ENCODE measurements around the gene LMOD1. TPM values are rescaled to one million over a fixed set of nuclear protein-coding genes. Genes with fewer than 3 reads are reported as not detected.
A peak's percentile ranks its signal among the peaks of the same experiment; 100 is the strongest.
"Not testable (repeated sequence)": the region's sequence is repeated elsewhere in the genome, so short reads cannot be mapped to it uniquely, and the experiment has no call there.

The LMOD1 gene
- polyA plus RNA-seq, 3 donors from 2014 or later, result not detected

DNA sequence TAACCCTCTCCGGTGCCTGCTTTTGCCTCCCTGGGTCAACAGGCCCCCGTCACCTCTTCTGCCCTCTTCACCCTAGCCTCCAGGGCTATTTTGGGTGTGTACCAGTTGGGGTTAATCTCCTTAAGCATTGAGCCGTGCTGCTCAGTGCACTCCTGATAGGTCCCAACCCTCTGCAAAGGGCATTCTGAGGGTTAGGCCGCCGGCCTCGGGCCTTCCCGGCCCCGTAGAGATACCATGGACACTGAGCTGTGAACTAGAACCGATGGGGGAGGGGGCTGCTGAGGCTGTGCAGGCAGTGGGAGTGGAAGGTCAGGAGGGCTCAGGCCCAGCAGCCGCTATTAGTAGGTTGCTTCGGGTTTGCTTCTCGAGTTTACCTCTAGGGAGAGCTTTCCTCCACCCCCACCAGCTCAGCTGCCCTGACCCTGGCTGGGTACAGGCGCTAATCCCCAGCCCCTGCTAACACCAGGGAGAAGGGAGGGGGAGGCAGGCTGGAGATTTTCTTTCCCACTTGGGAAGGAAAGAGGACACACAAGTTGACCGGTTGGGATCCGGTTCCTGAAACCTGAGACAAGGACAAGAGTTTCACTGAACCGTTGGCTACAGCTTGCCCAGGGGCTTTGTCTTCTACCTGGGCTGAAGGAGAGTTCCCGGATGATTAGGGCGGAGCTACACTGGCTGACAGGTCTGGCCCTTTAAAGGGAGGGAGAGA lies 4.8 kb downstream of the LMOD1 start:
- Mint-ChIP-seq H3K27ac (no peak overlapping the region), H3K9me3 (no peaks in the 10 kb centered on the region), H3K27me3 (ENCODE audit: low read depth in 3 of 3) (peaks cover 12 to 15% (median 15%) of the 10 kb centered on the region in 3 donors), H3K36me3 (no peaks in the 10 kb centered on the region), H3K4me1 (peaks cover 6% of the 10 kb centered on the region in 2 donors), H3K4me3 (no peak overlapping the region)
- no peak for DNase-seq

DNA sequence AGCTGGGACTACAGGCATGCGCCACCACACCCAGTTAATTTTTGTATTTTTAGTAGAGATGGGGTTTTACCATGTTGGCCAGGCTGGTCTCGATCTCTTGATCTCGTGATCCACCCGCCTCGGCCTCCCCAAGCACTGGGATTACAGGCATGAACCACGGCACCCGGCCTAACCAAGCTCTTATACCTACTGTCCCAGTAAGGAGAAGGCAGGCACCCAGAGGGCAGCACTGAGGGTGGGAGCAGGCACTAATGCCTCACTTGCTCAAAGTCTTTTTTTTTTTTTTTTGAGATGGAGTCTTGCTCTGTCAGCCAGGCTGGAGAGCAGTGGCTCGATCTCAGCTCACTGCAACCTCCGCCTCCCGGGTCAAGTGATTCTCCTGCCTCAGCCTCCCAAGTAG lies 6.0 kb downstream of the LMOD1 start:
- not testable (repeated sequence) for H3K9me3 Mint-ChIP-seq; H3K4me3 Mint-ChIP-seq; H3K27ac Mint-ChIP-seq; H3K27me3 Mint-ChIP-seq (ENCODE audit: low read depth in 3 of 3); DNase-seq; H3K36me3 Mint-ChIP-seq; H3K4me1 Mint-ChIP-seq

DNA sequence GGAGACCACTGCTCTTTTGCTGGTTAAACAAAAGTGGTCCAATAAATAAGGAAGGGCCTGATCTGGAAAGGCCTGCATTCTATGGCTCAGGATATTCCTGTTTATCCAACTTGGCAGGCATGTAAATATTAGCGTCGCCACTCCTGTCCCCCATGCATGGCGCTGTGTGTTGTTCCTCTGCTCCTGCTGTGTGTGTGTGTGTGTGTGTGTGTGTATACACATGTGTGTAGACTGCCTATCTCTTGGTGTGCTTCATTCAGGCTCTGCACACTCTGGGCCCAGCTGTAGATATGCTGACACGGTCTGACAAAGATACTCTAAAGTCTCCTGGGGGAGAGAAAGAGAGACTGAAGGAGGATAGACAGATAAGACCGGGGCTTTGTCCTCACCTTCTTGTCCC lies 6.8 kb downstream of the LMOD1 start:
- Mint-ChIP-seq H3K4me3 (no peak overlapping the region), H3K9me3 (no peaks in the 10 kb centered on the region), H3K36me3 (no peaks in the 10 kb centered on the region), H3K4me1 (no peaks in the 10 kb centered on the region), H3K27ac (no peak overlapping the region), H3K27me3 (ENCODE audit: low read depth in 3 of 3) (peaks cover 0 to 6% (median 1%) of the 10 kb centered on the region in 3 donors)
- no peak for DNase-seq

DNA sequence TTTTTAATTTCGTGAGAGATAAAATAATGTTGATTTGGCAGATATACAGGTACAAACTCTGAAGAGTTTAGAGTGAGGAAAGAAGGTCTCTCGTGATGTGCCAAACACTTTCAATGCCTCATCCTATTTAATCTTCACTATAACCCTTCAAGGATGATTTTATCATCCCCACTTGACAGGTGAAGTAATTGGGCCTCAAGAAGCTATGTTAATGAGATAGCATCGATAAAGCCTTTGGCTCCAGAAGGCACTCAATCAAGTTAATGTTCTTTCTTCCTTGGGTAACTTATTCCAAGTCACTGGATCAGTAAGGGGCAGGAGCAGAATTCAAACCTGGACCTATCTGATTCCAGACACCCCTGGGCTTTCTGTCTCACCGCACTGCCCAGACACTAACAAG lies 7.2 kb downstream of the LMOD1 start:
- Mint-ChIP-seq H3K27ac (no peak overlapping the region), H3K36me3 (no peaks in the 10 kb centered on the region), H3K27me3 (ENCODE audit: low read depth in 3 of 3) (peaks cover 1 to 6% (median 2%) of the 10 kb centered on the region in 3 donors), H3K4me3 (no peak overlapping the region), H3K9me3 (no peaks in the 10 kb centered on the region), H3K4me1 (no peaks in the 10 kb centered on the region)
- DNase-seq, result no peak

DNA sequence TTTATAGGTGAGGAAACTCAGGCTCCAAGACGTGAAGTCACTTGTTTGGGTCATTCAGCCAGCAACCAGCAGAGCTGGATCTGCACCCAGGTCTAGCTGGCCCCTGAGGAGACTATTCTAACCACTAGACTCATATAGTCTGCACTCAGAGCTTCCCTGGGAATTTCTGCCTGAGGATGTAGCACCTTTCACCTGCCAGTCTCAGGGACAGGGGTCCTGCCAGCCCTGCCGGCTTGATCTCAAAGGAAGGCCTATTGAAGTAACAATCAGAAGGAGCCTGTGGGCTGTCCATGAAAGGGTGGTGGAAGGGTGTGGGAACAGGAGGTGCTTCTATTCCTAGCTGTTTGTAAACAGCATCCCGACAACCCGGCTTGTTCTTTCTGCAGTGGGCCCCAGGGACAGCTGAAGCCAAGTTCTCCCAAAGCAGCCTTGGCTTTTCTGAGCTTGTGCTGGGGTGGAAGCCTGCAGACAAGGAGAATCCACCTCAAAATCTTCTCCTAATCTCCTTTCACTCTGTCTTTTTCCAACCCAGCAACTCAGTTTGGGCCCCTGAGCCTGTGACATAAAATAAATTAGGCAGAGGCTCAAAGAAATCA lies 7.8 kb downstream of the LMOD1 start:
- Mint-ChIP-seq H3K4me1 (no peaks in the 10 kb centered on the region), H3K27ac (no peak overlapping the region), H3K4me3 (no peak overlapping the region), H3K27me3 (ENCODE audit: low read depth in 3 of 3) (peaks cover 1 to 4% (median 2%) of the 10 kb centered on the region in 3 donors), H3K36me3 (no peaks in the 10 kb centered on the region), H3K9me3 (no peaks in the 10 kb centered on the region)
- DNase-seq, result no peak

DNA sequence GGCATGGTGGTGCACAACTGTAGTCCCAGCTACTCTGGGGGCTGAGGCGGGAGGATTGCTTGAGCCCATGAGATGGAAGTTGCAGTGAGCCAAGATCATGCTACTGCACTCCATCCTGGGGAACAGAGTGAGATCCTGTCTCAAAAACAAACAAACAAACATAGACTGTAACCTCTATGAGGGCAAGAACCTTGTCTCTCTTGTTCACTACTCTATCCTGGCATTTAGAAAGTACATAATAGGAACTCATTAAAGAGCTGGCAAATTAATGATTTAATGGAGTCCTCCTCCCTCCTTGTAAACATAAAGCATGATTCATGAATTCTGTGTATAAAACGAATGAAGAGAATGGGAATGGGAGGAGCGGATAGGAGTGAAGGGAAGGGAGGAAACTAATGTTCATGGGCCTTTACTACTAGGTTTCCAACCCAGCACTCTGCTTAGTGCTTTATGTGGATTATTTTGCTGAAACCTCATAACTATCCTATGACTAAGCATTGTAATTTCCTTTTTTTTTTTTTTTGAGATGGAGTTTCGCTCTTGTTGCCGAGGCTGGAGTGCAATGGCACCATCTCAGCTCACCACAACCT lies 8.6 kb downstream of the LMOD1 start:
- Mint-ChIP-seq H3K9me3 (no peaks in the 10 kb centered on the region), H3K36me3 (no peaks in the 10 kb centered on the region), H3K27ac (no peak overlapping the region), H3K4me1 (no peaks in the 10 kb centered on the region), H3K4me3 (no peak overlapping the region), H3K27me3 (ENCODE audit: low read depth in 3 of 3) (peaks cover 1 to 4% (median 2%) of the 10 kb centered on the region in 3 donors)
- no peak for DNase-seq

DNA sequence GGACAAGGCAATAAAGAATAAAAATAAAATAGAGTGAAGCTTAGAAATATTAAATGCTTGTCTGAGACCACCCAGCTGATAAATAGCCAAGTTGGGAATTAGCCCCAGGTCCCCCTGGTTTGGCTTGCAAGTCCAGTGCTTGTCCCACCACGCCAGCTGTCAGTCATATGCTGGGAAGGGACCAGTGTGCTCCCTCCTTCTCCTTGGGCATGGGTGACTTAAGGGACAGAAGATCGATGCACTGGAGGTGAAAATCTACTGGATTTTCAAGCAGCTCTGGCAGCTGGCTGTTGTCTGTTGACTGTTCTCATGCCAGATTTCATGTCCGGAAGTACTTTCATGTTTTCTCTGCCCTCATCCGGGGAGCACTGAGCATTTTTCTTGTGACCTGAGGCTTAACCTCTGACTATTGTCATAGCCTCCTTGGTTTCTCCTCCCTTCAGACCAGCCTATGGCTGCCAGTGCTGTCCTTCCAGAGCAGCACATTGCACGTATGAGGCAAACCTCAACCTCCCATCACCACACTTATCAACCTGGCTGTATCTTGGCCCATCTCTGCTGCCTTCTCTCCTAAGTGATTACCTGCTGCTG lies 12.4 kb downstream of the LMOD1 start:
- DNase-seq, result no peak
- no peak overlapping the region for H3K27ac Mint-ChIP-seq
- peaks cover 0 to 2% (median 2%) of the 10 kb centered on the region in 3 donors for H3K27me3 Mint-ChIP-seq (ENCODE audit: low read depth in 3 of 3)
- no peaks in the 10 kb centered on the region for H3K4me1 Mint-ChIP-seq
- H3K9me3 Mint-ChIP-seq, result no peaks in the 10 kb centered on the region
- H3K36me3 Mint-ChIP-seq, result no peaks in the 10 kb centered on the region
- no peak overlapping the region for H3K4me3 Mint-ChIP-seq

DNA sequence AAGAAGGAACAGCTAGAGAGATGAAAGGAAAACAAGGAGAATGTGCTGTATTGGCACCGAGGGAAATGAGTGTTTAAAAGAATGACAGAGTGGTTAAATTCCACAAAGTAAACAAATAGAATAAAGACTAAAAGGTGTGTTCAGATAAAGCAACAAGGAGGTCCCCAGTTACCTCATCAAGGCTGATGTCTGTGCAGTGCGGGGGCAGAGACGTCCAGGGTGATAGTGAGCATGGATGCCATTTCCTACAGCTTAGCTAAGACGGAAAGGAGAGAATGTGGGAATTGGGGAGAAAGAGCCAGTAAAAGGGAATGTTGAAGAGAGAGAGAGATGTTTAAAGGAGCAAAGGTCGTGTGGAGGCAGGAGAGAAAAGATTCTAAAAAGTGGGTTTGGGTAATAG lies 15.5 kb downstream of the LMOD1 start:
- H3K27me3 Mint-ChIP-seq (ENCODE audit: low read depth in 3 of 3), result peaks cover 2 to 3% (median 2%) of the 10 kb centered on the region in 3 donors

DNA sequence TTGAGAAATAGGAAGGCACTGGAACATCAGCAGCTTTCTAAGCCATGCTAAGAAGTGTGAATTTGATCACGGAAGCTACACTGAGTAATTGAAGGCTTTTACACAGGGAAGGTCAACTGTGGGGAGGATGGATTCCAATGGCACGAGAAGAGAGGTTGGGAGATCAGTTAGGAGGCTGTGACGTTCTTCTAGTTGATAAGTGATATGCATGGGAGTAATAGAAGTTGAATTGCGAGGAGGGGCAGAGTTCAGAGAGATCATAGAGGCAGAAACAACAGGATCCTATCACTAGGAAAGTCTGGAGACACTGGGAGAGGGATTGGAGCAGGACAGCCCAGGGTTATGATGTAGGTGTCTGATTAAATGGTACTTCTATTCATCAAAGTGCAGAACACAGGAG lies 16.2 kb downstream of the LMOD1 start:
- Mint-ChIP-seq H3K4me3 (no peak overlapping the region), H3K27me3 (ENCODE audit: low read depth in 3 of 3) (peaks cover 2 to 3% (median 2%) of the 10 kb centered on the region in 3 donors), H3K36me3 (no peaks in the 10 kb centered on the region), H3K27ac (no peak overlapping the region), H3K4me1 (no peaks in the 10 kb centered on the region), H3K9me3 (no peaks in the 10 kb centered on the region)
- DNase-seq, result no peak

More for the DNA sequence above, 15.5 kb downstream of the LMOD1 start:
- Mint-ChIP-seq H3K36me3 (no peaks in the 10 kb centered on the region), H3K4me3 (no peak overlapping the region), H3K27ac (no peak overlapping the region), H3K4me1 (no peaks in the 10 kb centered on the region), H3K9me3 (no peaks in the 10 kb centered on the region)
- DNase-seq, result no peak

DNA sequence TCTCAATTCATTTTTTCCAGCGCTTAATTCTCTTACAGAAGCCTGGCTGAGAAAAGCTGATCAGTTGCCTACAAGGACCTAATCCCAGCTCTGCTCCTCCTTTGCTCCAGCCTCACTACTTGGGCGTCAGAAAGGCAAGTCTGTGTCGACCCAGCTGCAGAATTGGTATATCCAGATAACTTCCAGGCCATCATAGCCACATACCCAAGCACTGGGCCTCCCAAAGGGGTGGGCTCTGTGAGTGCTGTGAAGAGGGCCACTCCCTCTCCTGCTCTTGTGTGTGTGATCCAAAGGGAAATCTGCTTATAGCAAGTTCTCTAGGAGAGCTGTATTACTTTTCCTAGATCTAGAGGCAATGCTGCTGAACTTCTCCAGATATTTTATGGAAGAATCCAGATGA lies 18.1 kb downstream of the LMOD1 start:
- Mint-ChIP-seq H3K4me3 (no peak overlapping the region), H3K27me3 (ENCODE audit: low read depth in 3 of 3) (peaks cover 2 to 5% (median 3%) of the 10 kb centered on the region in 3 donors), H3K4me1 (no peaks in the 10 kb centered on the region)

DNA sequence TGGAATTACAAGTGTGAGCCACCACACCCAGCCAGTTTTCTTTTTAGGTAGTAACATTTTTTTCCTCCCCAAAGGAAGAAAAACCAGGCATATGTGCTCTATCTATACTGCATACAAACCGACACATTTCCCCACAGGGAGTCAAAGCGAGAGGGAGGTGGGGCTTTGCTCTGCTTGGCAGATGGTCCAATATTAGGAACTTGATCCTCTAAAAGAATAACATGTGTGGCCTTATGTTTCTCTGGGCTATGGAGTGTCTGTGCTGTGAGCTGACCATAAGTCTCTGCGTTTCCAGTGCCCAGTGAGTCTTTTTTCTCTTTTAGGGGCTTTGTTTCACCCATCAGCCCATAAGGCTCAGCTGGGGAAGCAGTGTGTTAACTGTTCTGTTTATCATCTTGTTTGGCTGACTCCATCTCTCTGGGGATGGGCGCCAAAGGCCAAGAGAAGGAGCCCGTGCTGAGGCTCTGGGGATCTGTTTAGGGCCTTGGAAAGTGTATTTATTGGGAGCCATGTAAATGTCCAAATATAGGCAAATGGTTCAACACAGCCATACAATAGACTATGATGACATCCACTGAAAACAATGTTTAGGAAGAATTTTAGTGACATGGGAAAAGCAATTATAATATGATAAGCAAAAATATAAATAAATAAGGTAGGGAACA lies 20.2 kb downstream of the LMOD1 start:
- no peaks in the 10 kb centered on the region for H3K36me3 Mint-ChIP-seq
- no peak overlapping the region for H3K4me3 Mint-ChIP-seq
- H3K27me3 Mint-ChIP-seq (ENCODE audit: low read depth in 3 of 3), result peaks cover 5% of the 10 kb centered on the region in 3 donors
- no peak for DNase-seq
- no peaks in the 10 kb centered on the region for H3K9me3 Mint-ChIP-seq
- no peak overlapping the region for H3K27ac Mint-ChIP-seq
- no peaks in the 10 kb centered on the region for H3K4me1 Mint-ChIP-seq

More for the DNA sequence above, 18.1 kb downstream of the LMOD1 start:
- H3K9me3 Mint-ChIP-seq, result no peaks in the 10 kb centered on the region
- no peaks in the 10 kb centered on the region for H3K36me3 Mint-ChIP-seq
- no peak overlapping the region for H3K27ac Mint-ChIP-seq
- no peak for DNase-seq

DNA sequence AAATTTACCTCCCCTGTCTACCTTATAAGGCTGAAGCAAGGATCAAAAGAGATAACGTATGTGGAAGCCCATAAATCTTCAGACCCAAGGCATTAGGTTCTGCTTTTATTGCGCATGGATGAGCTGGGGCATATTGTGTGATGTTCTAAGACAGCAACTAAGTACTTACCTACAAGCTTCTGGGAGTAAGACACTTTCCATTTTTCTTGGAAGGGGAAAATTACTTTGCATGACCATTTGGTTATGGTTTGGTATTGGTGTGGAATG lies 21.1 kb downstream of the LMOD1 start:
- Mint-ChIP-seq H3K9me3 (no peaks in the 10 kb centered on the region), H3K4me3 (no peak overlapping the region), H3K36me3 (no peaks in the 10 kb centered on the region), H3K27ac (no peak overlapping the region), H3K4me1 (no peaks in the 10 kb centered on the region), H3K27me3 (ENCODE audit: low read depth in 3 of 3) (peaks cover 5 to 8% (median 7%) of the 10 kb centered on the region in 3 donors)
- DNase-seq, result no peak

DNA sequence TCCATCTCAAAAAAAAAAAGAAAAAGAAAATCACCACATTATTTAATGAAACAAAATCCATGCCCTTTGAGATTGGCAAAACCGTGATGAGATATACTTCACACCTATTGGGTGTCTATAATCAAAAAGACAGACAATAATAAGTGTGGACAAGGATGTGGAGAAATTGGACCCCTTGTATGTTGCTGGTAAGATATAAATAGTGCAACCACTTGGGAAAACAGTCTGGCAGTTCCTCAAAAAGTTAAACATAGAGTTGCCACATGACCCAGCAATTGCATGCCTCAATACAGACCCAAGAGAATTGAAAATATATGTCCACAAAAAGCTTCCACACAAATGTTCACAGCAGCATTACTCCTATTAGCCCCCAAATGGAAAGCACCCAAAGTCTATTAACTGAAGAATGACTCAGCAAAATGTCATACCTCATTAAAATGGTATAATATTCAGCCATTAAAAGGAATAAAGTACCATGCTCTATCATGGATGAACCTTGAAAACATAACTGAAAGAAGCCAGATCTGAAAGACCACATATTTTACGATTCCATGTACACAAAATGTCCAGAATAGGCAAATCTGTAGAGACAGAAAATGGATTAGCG lies 24.3 kb downstream of the LMOD1 start:
- no peaks in the 10 kb centered on the region for H3K36me3 Mint-ChIP-seq
- peaks cover 2 to 13% (median 8%) of the 10 kb centered on the region in 3 donors for H3K27me3 Mint-ChIP-seq (ENCODE audit: low read depth in 3 of 3)
- no peak overlapping the region for H3K4me3 Mint-ChIP-seq
- no peak overlapping the region for H3K27ac Mint-ChIP-seq
- no peaks in the 10 kb centered on the region for H3K9me3 Mint-ChIP-seq
- no peaks in the 10 kb centered on the region for H3K4me1 Mint-ChIP-seq
- DNase-seq, result no peak

DNA sequence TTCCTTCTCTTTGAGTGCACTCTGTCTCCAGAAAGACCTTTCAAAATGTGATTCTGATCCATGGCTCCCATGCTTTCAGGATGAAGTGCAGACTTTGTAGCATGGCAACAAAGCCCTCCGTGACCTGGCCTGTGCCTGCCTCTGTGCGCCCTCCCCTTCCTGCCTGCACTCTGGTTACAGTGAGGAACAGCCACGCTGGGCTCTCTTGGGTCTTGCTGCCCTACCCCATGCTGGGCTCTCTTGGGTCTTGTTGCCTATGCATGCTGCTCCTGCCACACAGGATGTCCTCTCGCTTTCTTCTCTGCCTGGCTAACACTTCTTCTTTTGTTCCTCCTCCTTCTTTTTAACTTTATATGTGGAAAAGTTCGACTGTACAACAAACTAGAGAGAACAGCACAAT lies 28.0 kb downstream of the LMOD1 start:
- Mint-ChIP-seq H3K4me3 (no peak overlapping the region), H3K9me3 (no peaks in the 10 kb centered on the region), H3K27me3 (ENCODE audit: low read depth in 3 of 3) (peaks cover 2 to 16% (median 8%) of the 10 kb centered on the region in 3 donors)

More for the DNA sequence above, 28.0 kb downstream of the LMOD1 start:
- Mint-ChIP-seq H3K4me1 (no peaks in the 10 kb centered on the region), H3K27ac (peak overlapping the region in 1 of 6 donors; percentile 39), H3K36me3 (no peaks in the 10 kb centered on the region)
- DNase-seq, result no peak
